ENCODE data around the gene RIPK3. TPM values are rescaled to one million over a fixed set of nuclear protein-coding genes. Genes with fewer than 3 reads are reported as not detected.
"Not testable (repeated sequence)": the region's sequence is repeated elsewhere in the genome, so short reads cannot be mapped to it uniquely, and the experiment has no call there.

RIPK3 gene
- polyA plus RNA-seq (ENCODE audit: insufficient read length in 4 of 4): 1 to 10 TPM; 2.7 to 4.1 (median 3.2) TPM

DNA sequence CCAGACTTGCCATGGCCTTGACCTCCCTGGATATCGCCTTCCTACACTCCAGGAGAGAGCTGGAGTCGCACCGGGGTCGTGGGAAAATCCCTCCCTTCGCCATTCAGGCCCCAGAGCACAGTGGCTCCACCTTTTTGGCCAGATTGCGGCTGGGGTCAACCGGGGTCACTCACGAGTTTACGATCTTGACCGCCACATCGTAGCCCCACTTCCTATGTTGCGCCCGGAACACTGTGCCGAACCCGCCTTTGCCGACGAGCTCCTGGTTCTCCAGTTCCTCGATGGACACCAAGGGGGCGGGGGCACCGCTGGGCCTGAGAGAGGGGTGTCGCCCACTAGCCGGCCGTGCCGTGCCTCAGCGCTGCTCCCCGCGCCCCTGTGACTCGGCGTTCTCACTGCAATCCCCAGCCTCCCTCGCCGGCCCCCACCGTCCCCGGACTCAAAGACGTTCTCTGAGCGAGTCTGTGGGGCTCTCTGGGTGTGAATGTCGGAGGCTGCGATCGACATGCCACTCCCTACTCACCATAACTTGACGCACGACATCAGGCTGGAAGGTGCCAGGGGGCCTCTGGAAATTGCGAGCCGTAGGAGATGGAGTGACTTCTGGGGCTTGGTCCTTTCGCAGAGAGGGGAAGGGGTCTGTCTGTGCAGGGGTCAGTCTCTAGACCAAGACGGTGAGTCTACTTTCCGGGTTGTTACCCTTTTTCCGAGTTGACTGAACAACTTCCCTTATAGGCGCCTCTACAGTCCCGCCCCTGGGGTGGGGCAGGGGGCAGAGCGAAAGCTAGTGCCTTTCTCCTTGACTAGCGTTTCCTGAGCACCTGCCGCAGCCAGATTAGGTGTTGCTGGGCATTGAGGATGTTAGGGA is at the start of gene RIPK3:
RIPK3 (minus strand) TSS at position 708 of the 868 bp plus-strand sequence; CDS start at position 543, 165 bp downstream.
- no peak for DNase-seq (ENCODE audit: low read depth in 4 of 4, low spot score in 3 of 4)

DNA sequence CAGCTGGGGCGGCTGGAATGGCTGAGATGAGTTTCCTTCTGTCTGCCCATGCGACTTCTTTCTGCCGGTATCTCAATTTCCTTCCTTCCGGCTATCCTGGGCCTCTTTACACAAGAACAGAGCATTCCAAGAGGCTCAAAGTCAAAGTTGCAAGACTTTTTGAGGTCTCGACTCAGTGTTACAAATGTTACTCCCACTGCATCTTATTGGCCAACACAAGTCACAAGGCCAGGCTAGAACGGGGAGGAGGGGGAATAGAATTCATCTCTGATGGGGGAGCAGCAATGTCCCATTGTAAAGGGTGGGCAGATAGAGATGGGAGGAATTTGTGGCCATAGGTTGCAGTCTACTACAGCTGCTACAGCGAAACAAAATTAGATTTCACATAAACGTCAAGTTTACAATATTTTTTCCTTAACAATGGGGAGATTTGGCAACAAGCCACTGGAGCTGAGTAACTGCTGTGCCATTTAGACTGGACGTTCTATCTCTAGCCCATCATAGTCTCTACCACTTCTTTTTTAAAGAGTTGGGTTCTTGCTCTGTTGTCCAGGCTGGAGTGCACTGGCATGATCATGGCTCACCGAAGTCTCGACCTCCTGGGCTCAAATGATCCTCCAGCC is 49.5 kb upstream of the RIPK3 start:
- no peak for DNase-seq (ENCODE audit: low read depth in 4 of 4, low spot score in 3 of 4)

DNA sequence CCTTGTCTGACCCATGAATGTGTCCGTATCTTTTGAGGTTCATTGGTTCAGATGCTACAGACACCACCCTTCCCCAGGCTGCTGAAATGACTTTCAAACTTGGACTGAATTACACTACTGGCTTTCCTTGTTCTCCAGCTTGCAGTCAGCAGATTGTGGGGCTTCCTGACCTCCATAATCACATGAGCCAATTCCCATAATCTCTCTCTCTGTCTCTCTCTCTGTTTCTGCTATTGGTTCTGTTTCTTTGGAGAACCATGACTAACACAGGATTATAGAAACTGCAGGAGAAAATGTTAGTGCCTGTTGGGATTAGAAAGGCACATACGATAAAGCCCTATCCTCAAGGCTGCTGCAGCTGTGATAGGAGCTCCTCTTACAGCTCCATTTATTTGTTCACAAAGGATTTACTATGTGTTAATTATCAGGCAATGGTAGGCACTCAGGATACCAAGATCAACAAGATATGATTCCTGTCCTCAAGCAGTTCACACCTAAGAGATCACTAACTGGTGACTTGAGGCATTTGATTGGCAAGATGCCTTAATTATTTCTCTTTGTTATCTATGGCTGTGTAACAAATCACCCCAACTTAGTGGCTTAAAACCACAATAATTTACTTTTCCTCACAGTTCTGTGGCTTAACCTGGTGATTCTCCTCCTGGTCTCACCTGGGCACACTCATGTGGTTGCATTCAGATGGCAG is 48.8 kb upstream of the RIPK3 start:
- DNase-seq (ENCODE audit: low read depth in 4 of 4, low spot score in 3 of 4): no peak

DNA sequence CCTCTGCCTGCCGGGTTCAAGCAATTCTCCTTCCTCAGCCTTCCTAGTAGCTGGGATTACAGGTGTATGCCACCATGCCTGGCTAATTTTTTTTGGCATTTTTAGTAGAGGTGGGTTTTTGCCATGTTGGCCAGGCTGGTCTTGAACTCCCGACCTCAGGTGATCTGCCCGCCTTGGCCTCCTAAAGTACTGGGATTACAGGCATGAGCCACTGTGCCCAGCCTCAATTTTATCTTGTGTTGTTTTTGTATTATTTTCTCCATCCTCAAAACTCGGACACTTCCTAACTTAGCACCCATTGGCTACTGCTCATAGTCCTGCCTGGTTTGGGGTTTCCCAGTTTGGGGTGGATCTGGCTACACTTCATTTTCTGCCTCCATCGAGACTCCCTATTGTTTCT is 47.8 kb upstream of the RIPK3 start:
- not testable (repeated sequence) for DNase-seq (ENCODE audit: low read depth in 4 of 4, low spot score in 3 of 4)

DNA sequence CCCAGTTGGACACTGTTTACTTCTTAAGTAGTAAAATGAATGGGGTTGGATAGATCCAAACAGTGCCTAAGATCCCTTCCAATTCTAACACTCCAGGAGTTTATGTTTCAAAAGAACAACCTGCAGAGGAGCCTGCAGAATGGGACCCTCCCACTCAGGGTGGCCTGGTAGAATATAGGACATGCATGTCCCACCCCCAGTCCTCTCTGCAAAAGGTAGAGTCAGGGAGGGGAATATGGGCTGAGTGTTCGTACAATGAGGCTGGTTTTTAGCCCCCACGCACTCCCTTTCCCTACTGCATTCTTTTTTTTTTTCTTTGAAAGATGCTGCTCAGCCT is 47.2 kb upstream of the RIPK3 start:
- DNase-seq (ENCODE audit: low read depth in 4 of 4, low spot score in 3 of 4): no peak

DNA sequence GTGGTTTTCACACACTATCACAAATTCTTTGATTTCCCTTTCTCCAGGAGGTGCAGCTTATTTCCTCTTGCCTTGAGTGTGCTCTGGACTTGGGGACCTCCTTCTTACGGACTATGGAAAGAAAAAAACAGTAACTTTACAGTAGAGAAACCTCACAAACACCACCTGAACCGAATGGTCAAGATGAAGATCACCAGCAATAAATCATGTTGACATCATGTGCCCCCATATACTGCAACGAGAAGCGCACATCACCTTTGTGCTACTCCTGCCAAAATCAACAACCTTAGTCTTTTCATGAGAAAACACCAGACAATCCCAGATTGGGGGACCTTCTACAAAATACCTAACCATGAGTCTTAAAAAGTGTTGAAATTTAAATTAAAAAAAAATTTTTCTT is 45.7 kb upstream of the RIPK3 start:
- no peak for DNase-seq (ENCODE audit: low read depth in 4 of 4, low spot score in 3 of 4)

DNA sequence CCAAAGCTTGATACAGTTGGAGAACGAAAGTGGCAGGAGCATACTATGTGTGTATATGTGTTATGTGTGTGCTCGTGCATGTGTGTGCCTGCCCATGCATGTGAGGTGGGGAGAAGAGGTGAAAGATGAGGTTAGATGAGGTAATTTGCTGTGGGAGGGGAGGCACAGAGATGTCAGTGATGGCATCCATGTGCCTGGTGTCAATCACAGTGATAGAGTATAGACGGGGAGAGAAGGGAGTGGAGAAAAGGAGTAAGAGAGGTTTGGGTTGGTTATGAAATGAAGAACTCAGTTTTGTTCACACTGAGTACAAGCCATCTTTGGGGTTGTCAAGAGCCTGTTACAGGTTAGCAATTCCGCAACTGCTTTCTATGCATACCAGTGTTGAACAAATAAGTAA is 44.4 kb upstream of the RIPK3 start:
- no peak for DNase-seq (ENCODE audit: low read depth in 4 of 4, low spot score in 3 of 4)

DNA sequence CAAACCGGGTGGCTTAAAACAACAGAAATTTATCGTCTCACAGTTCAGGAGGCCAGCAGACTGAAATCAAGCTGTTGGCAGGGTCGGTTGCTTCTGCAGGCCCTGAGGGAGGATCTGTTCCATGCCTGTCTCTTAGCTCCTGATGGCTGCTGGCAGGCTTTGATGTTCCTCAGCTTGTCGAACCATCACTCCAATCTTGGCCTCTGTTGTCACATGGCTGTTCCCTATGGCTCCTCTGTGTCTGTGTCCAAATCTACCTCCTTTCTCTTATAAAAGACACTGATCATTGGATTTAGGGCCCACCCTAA is 42.2 kb upstream of the RIPK3 start:
- no peak for DNase-seq (ENCODE audit: low read depth in 4 of 4, low spot score in 3 of 4)

DNA sequence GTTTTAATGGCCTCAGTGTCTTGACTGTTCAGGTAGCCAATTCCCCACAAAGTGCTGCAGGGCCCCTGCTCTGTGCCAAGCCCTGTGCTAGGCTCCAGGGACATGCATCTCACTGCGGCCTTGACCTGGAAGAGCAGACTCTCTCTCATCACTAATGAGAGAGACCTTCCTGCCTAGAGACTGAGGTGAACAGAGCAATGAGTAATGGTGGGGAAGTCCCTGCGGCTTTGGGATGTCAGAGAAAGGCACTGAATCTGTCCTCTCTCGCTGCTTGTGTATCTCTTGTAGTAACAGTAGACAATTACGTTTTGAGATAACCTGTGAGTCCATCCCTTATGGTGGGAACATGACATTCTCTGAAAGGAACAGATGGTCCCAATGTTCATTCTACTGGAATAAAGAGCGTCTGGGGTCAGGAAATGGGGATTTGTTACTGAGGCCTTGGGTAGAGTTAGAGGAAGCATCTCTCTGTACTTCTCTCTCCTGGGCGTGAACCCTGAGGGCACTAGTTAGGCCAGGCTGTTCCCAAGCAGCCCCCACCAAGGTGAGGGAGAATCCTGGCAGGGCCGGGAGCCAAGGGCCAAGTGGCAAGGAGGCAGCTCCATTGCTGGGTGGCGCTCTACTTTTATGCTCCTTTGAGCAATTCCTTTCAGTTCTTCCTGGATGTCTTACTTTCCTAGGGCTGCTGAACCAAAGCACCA is 41.7 kb upstream of the RIPK3 start:
- DNase-seq (ENCODE audit: low read depth in 4 of 4, low spot score in 3 of 4): no peak

DNA sequence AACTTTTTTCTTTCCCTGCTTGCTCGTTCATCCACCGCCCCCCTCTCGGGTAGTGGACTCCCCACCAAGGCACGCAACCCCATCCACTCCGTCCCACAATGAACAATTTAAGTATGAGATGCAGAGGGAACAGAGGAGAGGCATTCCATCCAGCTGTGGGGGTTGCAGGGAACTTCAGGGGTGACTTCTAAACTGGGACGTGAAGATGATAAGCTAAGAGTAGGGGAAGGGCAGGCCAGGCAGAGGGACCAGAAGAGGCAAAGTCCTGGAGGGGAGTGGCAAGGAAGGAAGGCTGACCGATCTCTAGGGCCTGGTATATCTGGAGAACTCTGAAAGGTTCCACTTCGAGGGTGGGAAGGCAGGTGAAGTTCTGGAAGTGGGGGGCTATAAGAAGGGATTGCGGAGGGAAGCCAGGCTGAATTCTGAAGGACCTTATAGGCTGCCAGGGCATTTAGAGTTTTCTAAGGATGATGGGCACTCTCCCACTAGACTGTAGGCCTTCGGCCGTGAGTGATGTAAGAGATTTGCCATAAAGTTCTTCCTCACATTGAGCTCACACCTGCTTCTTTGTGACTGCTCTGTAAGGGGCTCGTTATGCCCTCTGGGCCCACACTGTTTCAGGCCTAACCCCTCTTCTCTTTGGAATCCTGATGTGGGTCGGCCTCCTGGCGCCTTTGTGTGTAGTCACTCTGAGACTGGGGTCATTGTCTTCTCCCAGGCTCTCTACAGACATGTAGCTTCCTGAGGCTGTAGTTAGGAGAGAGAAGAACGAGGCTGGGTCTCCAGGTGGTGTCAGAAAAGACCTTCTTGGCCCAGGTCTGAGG is 40.3 kb upstream of the RIPK3 start:
- no peak for DNase-seq (ENCODE audit: low read depth in 4 of 4, low spot score in 3 of 4)

DNA sequence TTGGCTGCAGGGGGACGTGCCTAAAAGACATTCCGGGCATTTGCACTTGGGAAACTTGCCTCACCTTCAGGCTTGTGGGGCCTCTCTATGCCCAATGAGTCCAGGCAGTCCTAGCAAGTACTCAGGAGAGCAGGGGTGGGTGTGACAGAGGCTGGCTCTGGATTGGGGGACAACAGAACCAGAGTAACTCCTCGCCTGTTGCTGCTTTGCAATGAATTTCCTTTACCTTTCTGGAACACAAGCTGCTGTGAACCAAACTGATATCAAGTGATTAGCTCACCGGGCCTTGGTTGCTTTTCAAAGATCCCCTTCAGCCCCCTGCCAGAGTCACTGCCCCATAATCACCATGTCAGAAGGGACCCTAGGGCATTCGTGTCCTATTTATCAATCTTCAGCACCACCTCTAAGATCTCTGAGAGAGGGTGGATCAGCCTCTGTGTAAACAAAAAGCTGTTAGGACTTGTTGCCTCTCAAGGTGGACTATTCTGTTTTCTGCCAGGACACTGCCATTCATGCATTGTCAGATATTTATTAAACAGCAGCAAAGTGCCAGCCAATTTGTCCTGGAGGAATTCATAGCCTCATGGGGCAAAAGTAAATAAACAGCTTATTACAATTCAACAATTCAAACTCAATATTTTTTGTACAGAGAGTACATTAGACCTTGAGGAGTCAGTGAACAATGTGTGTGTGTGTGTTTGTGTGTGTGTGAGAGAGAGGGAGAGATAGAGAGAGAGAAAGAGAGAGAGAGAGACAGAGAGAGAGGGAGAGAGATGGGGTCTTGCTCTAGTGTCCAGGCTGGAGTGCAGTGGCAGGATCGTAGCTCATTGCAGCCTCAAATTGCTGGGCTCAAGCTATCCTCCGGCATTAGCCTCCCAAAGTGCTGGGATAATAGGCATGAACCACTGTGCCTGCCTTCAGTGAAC is 39.5 kb upstream of the RIPK3 start:
- DNase-seq (ENCODE audit: low read depth in 4 of 4, low spot score in 3 of 4): no peak

DNA sequence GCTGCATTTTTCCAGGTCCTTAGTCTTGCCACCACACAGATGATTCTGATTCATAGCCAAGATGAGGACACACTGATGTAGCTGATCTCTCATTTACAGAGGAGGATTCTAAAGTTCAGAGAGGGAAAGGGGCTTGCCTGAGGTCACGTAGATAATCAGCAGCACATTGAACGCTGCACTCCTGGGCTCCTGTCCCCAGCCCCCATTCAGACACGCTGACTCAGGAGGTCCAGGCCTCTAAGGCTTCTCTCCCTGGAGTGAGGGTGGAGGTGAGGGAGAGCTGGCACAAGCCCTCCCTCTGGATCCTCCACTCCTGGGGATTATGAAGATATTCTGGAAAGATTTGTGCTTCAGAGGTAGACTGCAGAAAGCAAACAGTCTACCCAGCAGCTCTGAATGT is 38.5 kb upstream of the RIPK3 start:
- DNase-seq (ENCODE audit: low read depth in 4 of 4, low spot score in 3 of 4): no peak

DNA sequence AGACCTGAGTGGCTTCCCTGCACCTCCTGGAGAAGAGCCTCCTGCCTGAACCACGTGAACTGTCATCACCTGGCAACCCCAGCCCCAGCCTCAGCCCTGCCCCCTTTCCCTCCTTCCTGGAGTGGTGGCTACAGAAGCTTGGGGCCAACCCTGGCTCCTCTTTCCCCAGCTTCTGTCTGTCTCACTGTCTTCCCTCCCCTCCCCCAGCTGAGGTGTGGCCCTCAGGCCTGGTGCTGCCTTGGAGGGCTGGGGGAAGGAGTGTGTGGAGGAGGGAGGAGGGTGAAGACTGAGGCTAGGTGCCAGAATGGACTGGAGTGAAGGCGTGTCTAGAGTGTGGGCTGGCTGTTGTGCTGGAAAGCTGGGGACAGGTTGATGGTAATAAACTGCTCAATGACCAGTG is 37.9 kb upstream of the RIPK3 start:
- DNase-seq (ENCODE audit: low read depth in 4 of 4, low spot score in 3 of 4): no peak

DNA sequence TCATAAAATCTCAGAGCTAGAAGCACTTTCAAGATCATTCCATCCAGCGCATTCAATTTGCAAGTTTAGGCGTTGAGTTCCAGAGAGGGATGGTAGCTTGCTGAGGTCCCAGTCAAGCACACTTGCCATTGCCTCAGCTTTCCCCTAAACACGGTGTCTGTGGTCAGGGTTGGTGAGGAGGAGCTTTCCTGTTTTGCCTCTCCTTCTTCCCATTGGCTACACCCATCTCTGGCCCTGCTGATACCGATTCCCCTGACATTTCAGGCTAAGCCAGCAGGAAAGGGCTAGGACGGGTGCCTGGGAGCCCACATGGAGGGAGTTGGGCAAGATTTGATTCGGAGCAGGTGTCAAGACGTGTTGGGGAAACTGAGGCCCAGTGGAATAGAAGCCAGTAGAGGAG is 37.3 kb upstream of the RIPK3 start:
- DNase-seq (ENCODE audit: low read depth in 4 of 4, low spot score in 3 of 4): no peak

DNA sequence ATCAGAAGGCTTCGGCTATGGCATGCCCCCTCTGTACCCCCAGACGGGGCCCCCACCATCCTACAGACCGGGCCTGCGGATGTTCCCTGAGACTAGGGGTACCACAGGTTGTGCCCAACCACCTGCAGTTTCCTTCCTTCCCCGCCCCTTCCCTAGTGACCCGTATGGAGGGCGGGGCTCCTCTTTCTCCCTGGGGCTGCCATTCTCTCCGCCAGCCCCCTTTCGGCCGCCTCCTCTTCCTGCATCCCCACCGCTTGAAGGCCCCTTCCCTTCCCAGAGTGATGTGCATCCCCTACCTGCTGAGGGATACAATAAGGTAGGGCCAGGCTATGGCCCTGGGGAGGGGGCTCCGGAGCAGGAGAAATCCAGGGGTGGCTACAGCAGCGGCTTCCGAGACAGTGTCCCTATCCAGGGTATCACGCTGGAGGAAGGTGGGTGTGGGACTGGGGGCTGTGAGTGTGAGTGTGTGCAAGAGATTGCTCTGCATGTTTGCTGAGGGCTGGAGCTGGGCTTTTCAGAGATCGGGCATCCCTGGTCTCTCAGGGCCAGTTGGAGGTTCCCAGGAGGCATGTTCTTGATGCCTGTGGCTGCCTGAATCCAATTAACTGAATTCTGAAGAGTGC is 36.8 kb upstream of the RIPK3 start:
- DNase-seq (ENCODE audit: low read depth in 4 of 4, low spot score in 3 of 4): no peak

DNA sequence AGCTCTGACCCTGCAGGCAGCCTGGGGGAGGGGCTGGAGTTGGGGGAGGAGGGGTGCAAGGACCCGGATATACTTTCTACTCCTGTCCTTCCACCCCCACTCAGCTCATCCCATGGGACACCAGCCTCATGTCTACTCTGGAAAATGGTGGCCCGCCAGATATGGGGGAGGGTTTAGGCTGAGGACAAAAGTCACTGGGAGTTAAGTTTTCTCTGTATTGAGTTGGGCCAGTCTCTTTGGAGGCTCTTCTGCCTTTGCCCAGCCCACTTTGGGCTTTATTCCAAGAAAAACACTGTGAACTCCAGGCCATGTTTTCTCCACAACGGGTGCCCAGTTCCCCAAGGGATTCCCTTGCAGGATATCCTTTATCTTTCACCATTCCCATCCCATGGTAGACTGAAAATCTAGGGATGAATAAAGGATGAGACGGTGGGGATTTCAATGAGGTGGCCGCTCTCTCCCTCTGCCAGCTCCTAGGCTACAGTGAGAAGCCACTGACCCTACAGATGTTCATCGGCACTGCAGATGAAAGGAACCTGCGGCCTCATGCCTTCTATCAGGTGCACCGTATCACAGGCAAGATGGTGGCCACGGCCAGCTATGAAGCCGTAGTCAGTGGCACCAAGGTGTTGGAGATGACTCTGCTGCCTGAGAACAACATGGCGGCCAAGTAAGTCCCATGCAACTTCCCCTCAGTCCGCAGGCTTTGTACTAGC is 33.1 kb upstream of the RIPK3 start:
- no peak for DNase-seq (ENCODE audit: low read depth in 4 of 4, low spot score in 3 of 4)

DNA sequence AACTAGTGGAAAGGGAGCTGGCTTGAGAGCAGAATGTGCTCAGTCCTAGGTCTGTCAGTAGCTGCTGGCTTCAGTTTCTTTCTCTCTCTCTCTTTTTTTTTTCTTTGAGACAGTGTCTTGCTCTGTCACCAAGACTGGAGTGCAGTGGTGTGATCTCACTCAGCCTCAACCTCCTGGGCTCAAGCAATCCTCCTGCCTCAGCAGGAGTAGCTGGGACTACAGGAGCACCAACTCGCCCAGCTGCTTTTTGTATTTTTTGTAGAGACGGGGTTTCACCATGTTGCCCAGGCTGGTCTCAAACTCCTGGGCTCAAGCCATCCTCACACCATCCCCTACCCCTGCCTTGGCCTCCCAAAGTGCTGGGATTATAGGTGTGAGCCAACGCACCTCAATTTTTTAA is 31.8 kb upstream of the RIPK3 start:
- not testable (repeated sequence) for DNase-seq (ENCODE audit: low read depth in 4 of 4, low spot score in 3 of 4)

DNA sequence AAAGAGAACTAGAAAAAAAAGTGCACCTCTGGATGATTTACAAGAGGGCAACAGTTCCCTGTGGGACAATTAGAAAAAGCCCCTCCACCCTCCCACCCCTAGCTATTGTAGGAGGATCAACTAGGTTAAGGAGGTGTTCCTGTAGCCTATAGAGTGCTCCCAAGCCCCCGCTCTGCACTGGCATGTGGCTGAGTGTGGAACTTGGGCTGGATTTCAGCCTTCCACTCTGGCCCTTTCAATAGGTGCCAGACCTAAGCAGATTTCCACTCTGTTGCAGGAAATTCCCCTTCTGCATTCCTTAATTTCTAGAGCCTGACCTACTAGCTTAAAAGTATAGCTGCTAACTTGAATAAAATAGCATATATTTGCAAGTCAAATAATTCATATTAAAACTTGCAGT is 31.0 kb upstream of the RIPK3 start:
- no peak for DNase-seq (ENCODE audit: low read depth in 4 of 4, low spot score in 3 of 4)
